Spleen (tissue), 7 donors: ENCODE measurements around the gene KRTAP5-3.

Experiments
- POLR2A ChIP-seq, 3 donors: fragments of 450-650 bp; IDR thresholded peaks; one replicate each; pipeline ENCODE4 v1.5.1; 2017; ENCODE audit warnings: antibody characterized with exemption in 3 of 3, mild to moderate bottlenecking in 1 of 3
- TF ChIP-seq, protein P1 (sequence below), 11 experiments: fragments of 200-600 bp in 7 of 11; fragments of 450-650 bp in 4 of 11; sonication (generic) in 4 of 11; IDR thresholded peaks in 8 of 11; conservative IDR thresholded peaks in 3 of 11; 1 replicate in 7 of 11; 2 replicates in 4 of 11; pipeline versions ENCODE4 v1.4.0 to v1.8.0; 2016 to 2021; ENCODE audit warnings: antibody characterized with exemption in 11 of 11, inconsistent platforms in 4 of 11, mild to moderate bottlenecking in 1 of 11
- donor health status: DM: no; HTN: no; CAD: no; lungs with moderate emphysema.
- donor health status: DM: no; HTN: no; CAD: no.
- donor health status: DM: no; HTN: no; CAD: no.

DNA sequence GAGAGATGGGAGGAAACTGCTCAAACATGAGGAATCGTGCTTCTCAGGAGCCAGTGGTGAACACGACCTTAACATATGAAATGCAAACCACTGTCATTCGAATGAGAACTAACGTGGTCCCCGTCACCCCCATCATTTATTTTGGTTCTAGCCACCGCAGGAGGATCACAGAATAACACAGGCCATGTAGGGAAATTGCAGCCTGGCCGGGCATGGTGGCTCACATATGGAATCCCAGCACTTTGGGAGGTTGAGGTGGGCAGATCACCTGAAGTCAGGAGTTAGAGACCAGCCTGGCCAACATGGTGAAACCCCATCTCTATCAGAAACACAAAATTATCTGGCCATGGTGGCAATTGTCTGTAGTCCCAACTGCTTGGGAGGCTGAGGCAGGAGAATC, 48.4 kb upstream of the KRTAP5-3 start:
- TF ChIP-seq POLR2A (IDR thresholded peaks at IDR 0.05): no peak
- TF ChIP-seq, protein P1, sequence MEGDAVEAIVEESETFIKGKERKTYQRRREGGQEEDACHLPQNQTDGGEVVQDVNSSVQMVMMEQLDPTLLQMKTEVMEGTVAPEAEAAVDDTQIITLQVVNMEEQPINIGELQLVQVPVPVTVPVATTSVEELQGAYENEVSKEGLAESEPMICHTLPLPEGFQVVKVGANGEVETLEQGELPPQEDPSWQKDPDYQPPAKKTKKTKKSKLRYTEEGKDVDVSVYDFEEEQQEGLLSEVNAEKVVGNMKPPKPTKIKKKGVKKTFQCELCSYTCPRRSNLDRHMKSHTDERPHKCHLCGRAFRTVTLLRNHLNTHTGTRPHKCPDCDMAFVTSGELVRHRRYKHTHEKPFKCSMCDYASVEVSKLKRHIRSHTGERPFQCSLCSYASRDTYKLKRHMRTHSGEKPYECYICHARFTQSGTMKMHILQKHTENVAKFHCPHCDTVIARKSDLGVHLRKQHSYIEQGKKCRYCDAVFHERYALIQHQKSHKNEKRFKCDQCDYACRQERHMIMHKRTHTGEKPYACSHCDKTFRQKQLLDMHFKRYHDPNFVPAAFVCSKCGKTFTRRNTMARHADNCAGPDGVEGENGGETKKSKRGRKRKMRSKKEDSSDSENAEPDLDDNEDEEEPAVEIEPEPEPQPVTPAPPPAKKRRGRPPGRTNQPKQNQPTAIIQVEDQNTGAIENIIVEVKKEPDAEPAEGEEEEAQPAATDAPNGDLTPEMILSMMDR (IDR thresholded peaks at IDR 0.05 in 8 of 11, conservative IDR thresholded peaks at IDR 0.05 in 3 of 11): no peak
